ENCODE data around the gene LST1. TPM values are rescaled to one million over a fixed set of nuclear protein-coding genes. Genes with fewer than 3 reads are reported as not detected.

Gene LST1
- total RNA-seq, 1 experiment from 2014 or later: 0.66 TPM

DNA sequence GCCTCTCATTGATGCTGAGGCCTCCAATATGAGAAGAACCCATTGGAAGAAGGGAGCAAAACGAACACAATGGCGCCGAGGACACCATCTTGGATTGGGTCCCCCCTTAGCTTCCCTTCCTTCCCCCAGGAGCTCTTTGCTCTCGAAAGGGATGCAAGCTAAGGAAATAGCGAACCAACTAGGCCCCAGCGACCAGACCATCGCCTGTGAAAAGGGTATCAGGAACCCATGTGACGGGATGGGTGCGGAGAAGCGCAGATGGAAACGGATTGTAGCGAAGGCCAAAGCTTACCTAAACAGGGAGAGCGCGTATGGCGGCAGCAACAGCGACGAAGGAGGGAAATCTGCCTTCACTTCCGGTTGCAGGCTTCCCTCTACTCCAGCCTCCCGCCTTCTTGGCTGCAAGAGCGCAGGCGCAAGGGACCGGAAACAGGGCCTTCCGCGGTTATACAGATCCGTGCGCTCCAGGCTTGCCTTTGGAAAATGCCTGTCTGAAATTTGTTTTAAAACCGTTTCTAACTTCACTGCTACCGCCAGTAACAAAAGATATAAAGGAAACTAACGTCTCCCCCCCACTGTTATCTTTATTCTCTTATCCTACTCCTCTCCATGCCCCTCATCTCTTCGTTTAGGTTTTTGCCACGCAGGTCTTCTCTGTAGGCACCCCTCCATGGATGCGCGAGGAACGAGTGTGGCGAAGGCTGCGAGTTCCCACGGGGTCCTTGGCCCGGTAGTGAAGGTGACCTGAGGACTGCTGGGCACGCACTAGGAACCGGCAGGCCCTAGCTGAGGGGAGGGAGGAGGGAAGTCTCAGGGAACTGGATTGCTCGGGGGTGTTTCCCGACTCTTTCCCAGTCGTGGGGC lies 44.2 kb upstream of the LST1 start, which contains the start of gene DDX39B (continued):
- TF ChIP-seq, protein P1, sequence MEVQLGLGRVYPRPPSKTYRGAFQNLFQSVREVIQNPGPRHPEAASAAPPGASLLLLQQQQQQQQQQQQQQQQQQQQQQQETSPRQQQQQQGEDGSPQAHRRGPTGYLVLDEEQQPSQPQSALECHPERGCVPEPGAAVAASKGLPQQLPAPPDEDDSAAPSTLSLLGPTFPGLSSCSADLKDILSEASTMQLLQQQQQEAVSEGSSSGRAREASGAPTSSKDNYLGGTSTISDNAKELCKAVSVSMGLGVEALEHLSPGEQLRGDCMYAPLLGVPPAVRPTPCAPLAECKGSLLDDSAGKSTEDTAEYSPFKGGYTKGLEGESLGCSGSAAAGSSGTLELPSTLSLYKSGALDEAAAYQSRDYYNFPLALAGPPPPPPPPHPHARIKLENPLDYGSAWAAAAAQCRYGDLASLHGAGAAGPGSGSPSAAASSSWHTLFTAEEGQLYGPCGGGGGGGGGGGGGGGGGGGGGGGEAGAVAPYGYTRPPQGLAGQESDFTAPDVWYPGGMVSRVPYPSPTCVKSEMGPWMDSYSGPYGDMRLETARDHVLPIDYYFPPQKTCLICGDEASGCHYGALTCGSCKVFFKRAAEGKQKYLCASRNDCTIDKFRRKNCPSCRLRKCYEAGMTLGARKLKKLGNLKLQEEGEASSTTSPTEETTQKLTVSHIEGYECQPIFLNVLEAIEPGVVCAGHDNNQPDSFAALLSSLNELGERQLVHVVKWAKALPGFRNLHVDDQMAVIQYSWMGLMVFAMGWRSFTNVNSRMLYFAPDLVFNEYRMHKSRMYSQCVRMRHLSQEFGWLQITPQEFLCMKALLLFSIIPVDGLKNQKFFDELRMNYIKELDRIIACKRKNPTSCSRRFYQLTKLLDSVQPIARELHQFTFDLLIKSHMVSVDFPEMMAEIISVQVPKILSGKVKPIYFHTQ (CRISPR knock-in tag; IDR thresholded peaks at IDR 0.05): peak; percentile 51; the same call in 1 of the 2 replicates
- no peak for TF ChIP-seq SOX15 (CRISPR knock-in tag; IDR thresholded peaks at IDR 0.05)
- TF ChIP-seq ETV6 (CRISPR knock-in tag; IDR thresholded peaks at IDR 0.05): no peak
- TF ChIP-seq ZBTB21 (CRISPR knock-in tag; IDR thresholded peaks at IDR 0.05; ENCODE audit: borderline replicate concordance): no peak
- TF ChIP-seq HMGXB4 (CRISPR knock-in tag; IDR thresholded peaks at IDR 0.05): no peak; the same call in 1 of the 2 replicates
- TF ChIP-seq SMAD4 (CRISPR knock-in tag; IDR thresholded peaks at IDR 0.05): no peak
- no peak for TF ChIP-seq FOXJ3 (CRISPR knock-in tag; IDR thresholded peaks at IDR 0.05; ENCODE audit: borderline replicate concordance)
- TF ChIP-seq TP53 (CRISPR knock-in tag; IDR thresholded peaks at IDR 0.05): no peak
- no peak for TF ChIP-seq ATF1 (CRISPR knock-in tag; IDR thresholded peaks at IDR 0.05)
- TF ChIP-seq, protein P2, sequence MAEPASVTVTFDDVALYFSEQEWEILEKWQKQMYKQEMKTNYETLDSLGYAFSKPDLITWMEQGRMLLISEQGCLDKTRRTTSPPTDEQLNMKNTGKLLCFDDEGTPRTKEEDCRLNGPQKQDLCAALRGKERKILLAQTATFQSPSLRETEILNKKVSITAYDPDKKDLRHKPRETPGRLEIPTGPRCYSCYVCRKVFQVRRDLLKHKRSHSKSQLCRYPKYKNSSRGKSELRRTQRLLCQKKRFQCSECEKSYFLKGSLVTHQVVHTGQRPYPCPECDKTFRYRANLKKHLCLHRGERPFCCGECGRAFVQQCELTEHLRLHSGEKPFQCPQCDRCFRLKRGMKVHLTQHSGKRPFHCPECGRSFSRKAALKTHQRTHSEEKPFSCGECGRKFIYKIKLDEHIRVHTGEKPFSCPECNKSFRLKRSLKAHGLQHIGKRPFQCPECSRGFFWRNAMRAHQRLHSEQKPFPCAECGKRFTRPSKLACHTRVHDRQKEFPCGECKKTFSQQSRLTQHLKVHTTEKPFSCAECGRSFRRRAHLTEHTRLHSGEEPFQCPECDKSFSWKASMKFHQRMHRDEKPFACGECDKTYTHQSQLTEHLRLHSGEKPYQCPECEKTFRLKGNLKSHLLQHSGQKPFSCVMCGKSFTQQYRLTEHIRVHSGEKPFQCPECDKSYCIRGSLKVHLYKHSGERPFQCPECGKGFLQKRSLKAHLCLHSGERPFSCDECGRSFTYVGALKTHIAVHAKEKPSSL (CRISPR knock-in tag; conservative IDR thresholded peaks at IDR 0.05): no peak
- TF ChIP-seq ZNF396 (CRISPR knock-in tag; IDR thresholded peaks at IDR 0.05; ENCODE audit: borderline replicate concordance): no peak
- TF ChIP-seq, protein P3, sequence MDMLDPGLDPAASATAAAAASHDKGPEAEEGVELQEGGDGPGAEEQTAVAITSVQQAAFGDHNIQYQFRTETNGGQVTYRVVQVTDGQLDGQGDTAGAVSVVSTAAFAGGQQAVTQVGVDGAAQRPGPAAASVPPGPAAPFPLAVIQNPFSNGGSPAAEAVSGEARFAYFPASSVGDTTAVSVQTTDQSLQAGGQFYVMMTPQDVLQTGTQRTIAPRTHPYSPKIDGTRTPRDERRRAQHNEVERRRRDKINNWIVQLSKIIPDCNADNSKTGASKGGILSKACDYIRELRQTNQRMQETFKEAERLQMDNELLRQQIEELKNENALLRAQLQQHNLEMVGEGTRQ (CRISPR knock-in tag; IDR thresholded peaks at IDR 0.05): no peak
- no peak for TF ChIP-seq ATF2 (CRISPR knock-in tag; IDR thresholded peaks at IDR 0.05; ENCODE audit: borderline replicate concordance, low read depth)
- no peak; the same call in 1 of the 2 replicates for TF ChIP-seq NFYB (CRISPR knock-in tag; conservative IDR thresholded peaks at IDR 0.05; ENCODE audit: low read depth)
- no peak for TF ChIP-seq ATF3 (CRISPR knock-in tag; conservative IDR thresholded peaks at IDR 0.05)
- no peak for TF ChIP-seq RELA (CRISPR knock-in tag; IDR thresholded peaks at IDR 0.05; ENCODE audit: borderline replicate concordance)
- no peak for TF ChIP-seq GRHL2 (CRISPR knock-in tag; IDR thresholded peaks at IDR 0.05; ENCODE audit: insufficient replicate concordance, severe bottlenecking)
- TF ChIP-seq, protein P4, sequence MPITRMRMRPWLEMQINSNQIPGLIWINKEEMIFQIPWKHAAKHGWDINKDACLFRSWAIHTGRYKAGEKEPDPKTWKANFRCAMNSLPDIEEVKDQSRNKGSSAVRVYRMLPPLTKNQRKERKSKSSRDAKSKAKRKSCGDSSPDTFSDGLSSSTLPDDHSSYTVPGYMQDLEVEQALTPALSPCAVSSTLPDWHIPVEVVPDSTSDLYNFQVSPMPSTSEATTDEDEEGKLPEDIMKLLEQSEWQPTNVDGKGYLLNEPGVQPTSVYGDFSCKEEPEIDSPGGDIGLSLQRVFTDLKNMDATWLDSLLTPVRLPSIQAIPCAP (CRISPR knock-in tag; IDR thresholded peaks at IDR 0.05): no peak
- no peak for TF ChIP-seq IRF2 (CRISPR knock-in tag; IDR thresholded peaks at IDR 0.05; ENCODE audit: borderline replicate concordance, low read depth)
- TF ChIP-seq CREB1 (CRISPR knock-in tag; IDR thresholded peaks at IDR 0.05): no peak; the same call in 1 of the 2 replicates
- TF ChIP-seq ZSCAN18 (CRISPR knock-in tag; IDR thresholded peaks at IDR 0.05): no peak
- TF ChIP-seq RORB (CRISPR knock-in tag; IDR thresholded peaks at IDR 0.05): no peak
- TF ChIP-seq, protein P5, sequence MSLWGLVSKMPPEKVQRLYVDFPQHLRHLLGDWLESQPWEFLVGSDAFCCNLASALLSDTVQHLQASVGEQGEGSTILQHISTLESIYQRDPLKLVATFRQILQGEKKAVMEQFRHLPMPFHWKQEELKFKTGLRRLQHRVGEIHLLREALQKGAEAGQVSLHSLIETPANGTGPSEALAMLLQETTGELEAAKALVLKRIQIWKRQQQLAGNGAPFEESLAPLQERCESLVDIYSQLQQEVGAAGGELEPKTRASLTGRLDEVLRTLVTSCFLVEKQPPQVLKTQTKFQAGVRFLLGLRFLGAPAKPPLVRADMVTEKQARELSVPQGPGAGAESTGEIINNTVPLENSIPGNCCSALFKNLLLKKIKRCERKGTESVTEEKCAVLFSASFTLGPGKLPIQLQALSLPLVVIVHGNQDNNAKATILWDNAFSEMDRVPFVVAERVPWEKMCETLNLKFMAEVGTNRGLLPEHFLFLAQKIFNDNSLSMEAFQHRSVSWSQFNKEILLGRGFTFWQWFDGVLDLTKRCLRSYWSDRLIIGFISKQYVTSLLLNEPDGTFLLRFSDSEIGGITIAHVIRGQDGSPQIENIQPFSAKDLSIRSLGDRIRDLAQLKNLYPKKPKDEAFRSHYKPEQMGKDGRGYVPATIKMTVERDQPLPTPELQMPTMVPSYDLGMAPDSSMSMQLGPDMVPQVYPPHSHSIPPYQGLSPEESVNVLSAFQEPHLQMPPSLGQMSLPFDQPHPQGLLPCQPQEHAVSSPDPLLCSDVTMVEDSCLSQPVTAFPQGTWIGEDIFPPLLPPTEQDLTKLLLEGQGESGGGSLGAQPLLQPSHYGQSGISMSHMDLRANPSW (CRISPR knock-in tag; conservative IDR thresholded peaks at IDR 0.05; ENCODE audit: low read depth): no peak

Measured in WTC11 (cell line).